Measurements from ENCODE around the gene CEP128. TPM values are rescaled to one million over a fixed set of nuclear protein-coding genes. Genes with fewer than 3 reads are reported as not detected.

The CEP128 gene
- total and polyA plus RNA-seq, 5 experiments from 2014 or later, result 2.0 to 8.7 (median 3.1) TPM

DNA sequence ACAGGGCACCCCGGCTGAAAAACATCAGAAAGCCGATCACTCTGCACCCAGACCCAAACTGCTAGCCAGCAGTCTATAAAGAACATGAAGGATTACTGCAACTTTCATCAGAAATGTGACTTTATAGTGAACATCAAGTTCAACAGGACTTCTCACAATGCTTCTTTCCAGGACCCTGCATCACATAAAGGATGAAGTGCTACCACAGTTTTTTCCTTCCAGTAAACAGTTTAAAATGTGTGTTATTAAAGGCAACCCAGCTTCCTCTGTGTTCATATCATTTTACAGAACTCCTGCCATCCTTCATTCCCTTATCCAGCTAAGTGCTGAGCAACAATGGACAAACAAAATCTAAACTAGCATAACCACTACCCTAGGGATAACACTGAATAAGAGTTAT is 449.9 kb downstream of the CEP128 start:
- no peaks in the 10 kb centered on the region for H3K4me1 Mint-ChIP-seq
- H3K27me3 Mint-ChIP-seq, result no peaks in the 10 kb centered on the region
- DNase-seq (no peak), ATAC-seq (no peak)
- no peak overlapping the region for H3K27ac Mint-ChIP-seq
- H3K9me3 Mint-ChIP-seq, result peaks cover 0 to 9% (median 0%) of the 10 kb centered on the region in 9 donors
- H3K36me3 Mint-ChIP-seq, result no peaks in the 10 kb centered on the region
- no peak overlapping the region for H3K4me3 Mint-ChIP-seq
- POLR2A ChIA-PET, result no interaction called here

DNA sequence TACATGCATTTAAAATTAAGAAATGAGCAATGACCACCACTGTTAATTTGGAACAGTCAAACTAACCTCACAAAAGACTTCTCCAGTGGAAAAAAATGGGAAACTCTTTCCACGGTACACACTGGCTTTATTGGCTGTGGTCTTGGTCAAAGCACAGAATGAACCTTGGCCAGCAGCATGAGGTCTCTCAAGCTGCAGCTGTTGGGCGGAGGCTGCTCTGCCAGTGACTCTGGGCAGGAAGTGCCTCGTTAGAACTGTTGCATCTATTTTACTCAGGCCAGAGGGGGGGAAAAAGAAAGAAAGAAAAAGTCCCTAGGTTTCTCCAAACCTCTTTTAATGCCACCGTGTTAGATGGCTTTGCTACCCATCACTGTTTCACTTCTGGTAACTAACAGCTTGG is 450.4 kb downstream of the CEP128 start:
- H3K9me3 Mint-ChIP-seq, result peaks cover 0 to 9% (median 0%) of the 10 kb centered on the region in 9 donors
- H3K36me3 Mint-ChIP-seq, result no peaks in the 10 kb centered on the region
- POLR2A ChIA-PET, result no interaction called here
- H3K4me1 Mint-ChIP-seq, result no peaks in the 10 kb centered on the region
- ATAC-seq, result no peak
- peak overlapping the region in 1 of 10 donors; percentile 5 for H3K27ac Mint-ChIP-seq
- DNase-seq, result no peak
- no peak overlapping the region for H3K4me3 Mint-ChIP-seq
- no peaks in the 10 kb centered on the region for H3K27me3 Mint-ChIP-seq

DNA sequence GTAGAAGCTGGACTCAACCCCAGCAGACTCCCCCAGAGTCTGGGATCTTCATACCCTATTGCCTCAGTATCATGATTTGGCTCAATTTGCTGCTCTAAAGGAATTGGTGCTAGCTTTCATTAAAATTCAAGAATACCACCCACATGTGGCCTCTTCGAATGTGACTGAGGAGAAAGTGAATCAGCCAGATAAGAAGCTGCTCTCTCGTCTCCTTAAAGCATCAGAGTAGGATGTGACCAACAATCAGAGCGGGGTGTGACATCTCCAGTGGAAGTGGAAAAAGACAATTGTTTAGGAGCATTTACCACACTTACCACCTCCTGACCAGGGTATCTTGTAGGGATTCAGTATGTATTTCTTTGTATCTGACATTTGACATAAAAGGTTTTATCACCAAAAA is 452.0 kb downstream of the CEP128 start:
- no peak overlapping the region for H3K4me3 Mint-ChIP-seq
- H3K27me3 Mint-ChIP-seq, result no peaks in the 10 kb centered on the region
- POLR2A ChIA-PET, result interaction anchor here (0.7 kb wide), 1 partner anchor 158 kb away, joined by 7 read pairs; no protein-coding TSS in a partner anchor
- H3K27ac Mint-ChIP-seq, result no peak overlapping the region
- peaks cover 0 to 2% (median 0%) of the 10 kb centered on the region in 3 donors for H3K36me3 Mint-ChIP-seq
- ATAC-seq (no peak), DNase-seq (no peak)
- H3K9me3 Mint-ChIP-seq, result peaks cover 0 to 16% (median 1%) of the 10 kb centered on the region in 9 donors
- H3K4me1 Mint-ChIP-seq, result no peaks in the 10 kb centered on the region

DNA sequence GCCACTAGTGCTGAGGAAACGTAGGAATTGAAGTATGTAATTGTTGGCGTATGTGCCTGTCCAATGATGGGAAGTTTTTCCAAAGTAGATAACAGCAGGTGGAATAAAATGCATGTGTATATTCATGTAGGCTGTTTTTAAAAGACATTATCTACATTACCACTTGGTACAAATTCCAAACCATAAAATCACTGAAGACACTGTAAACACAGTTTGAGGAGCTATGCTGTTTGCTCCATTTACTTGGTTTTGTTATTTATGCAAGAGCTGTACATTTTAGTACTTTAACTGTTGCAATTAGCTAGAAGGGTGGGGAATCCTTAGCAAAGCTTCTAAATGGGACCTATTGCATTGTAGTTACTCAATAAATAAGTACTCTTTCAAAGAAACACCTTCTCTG is 455.8 kb downstream of the CEP128 start:
- POLR2A ChIA-PET, result no interaction called here

DNA sequence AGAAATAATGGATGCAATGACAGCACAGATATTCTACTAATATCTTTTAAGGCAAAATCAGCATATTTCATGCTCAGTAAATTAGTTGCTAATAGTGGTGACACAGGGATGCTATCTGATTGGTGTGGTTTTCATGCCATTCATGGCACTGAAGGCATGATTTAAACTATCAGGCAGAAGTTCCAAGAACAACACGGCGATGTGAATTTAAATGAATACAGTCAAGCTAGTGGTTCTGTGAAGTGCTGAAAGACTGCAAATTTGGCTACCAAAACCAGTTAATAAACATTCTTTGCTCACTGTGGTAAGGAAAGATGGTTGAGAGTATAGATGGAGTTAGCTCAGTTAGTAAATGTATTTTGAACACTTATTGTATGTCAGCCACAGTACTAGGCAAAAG is 458.2 kb downstream of the CEP128 start:
- DNase-seq (no peak), ATAC-seq (no peak)
- no peaks in the 10 kb centered on the region for H3K27me3 Mint-ChIP-seq
- H3K36me3 Mint-ChIP-seq, result peaks cover 0 to 2% (median 0%) of the 10 kb centered on the region in 3 donors
- no peak overlapping the region for H3K27ac Mint-ChIP-seq
- H3K4me1 Mint-ChIP-seq, result no peaks in the 10 kb centered on the region
- peaks cover 0 to 16% (median 2%) of the 10 kb centered on the region in 9 donors for H3K9me3 Mint-ChIP-seq
- no peak overlapping the region for H3K4me3 Mint-ChIP-seq
- POLR2A ChIA-PET, result no interaction called here

More for the DNA sequence above, 455.8 kb downstream of the CEP128 start:
- no peak overlapping the region for H3K27ac Mint-ChIP-seq
- H3K9me3 Mint-ChIP-seq, result peaks cover 0 to 16% (median 1%) of the 10 kb centered on the region in 9 donors
- H3K27me3 Mint-ChIP-seq, result no peaks in the 10 kb centered on the region
- DNase-seq, result no peak
- no peak for ATAC-seq
- no peak overlapping the region for H3K4me3 Mint-ChIP-seq
- peaks cover 0 to 2% (median 0%) of the 10 kb centered on the region in 3 donors for H3K36me3 Mint-ChIP-seq
- no peaks in the 10 kb centered on the region for H3K4me1 Mint-ChIP-seq

DNA sequence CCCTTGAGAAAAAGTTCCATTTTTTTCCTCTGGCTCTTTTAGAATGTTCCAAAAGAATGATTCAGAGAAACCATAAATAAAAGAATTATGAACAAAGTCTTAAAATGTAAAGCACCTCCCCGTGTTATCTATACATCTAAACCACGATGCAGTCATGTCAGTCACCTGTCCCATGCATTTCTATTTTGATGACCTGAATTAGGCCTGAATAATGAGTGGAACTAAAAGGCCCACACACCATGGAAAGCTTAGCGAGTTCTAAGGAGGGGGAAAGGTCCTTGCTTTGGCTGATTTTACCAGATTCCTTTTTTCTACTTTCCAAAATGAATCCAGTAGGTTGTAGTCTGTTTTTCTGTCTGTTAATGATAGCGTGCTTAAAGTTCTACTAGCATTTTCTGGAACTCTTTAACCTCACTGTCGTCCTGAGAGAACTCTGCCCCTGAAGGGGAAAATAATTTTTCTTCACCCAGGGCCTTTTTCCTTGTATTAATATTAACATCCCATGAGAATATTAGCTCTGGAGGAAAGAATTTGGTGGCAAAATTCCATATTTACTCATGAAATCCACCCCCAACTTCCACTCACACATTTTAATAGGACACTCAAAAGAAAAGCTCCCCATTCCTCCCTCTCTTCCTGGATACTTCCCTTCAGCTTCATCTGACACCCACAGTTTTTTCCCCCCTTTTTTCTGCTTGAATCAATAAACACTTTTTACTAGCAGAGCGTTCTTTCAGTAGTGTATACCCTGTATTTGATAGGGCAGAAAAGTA is 464.0 kb downstream of the CEP128 start:
- H3K4me3 Mint-ChIP-seq, result no peak overlapping the region
- ATAC-seq (no peak), DNase-seq (no peak)
- POLR2A ChIA-PET, result no interaction called here
- H3K9me3 Mint-ChIP-seq, result peaks cover 0 to 11% (median 6%) of the 10 kb centered on the region in 9 donors
- peaks cover 0 to 6% (median 3%) of the 10 kb centered on the region in 3 donors for H3K36me3 Mint-ChIP-seq
- H3K27me3 Mint-ChIP-seq, result no peaks in the 10 kb centered on the region
- H3K4me1 Mint-ChIP-seq, result no peaks in the 10 kb centered on the region
- no peak overlapping the region for H3K27ac Mint-ChIP-seq

DNA sequence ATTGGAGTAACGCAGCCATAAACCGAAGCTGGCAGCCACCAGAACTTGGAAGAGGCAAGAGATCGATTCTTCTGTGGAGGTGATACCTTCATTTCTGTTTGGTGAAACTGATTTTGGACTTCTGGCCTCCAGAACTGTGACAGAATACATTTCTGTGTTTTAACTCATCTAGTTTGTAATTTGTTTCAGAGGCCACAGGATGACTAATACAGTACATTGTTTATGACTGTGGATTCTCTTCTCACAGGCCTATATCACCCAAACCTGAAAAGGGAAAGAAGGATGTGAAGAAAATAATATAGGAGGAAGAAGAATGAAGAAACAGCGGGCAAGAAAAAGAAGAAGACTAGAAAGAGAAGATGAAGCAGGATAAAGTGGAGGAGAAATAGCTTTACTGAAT is 466.5 kb downstream of the CEP128 start:
- Mint-ChIP-seq H3K4me3 (no peak overlapping the region), H3K36me3 (peaks cover 0 to 13% (median 5%) of the 10 kb centered on the region in 3 donors), H3K27me3 (no peaks in the 10 kb centered on the region), H3K4me1 (no peaks in the 10 kb centered on the region), H3K9me3 (peaks cover 0 to 22% (median 13%) of the 10 kb centered on the region in 9 donors), H3K27ac (no peak overlapping the region)
- ATAC-seq (no peak), DNase-seq (no peak)
- POLR2A ChIA-PET, result no interaction called here

DNA sequence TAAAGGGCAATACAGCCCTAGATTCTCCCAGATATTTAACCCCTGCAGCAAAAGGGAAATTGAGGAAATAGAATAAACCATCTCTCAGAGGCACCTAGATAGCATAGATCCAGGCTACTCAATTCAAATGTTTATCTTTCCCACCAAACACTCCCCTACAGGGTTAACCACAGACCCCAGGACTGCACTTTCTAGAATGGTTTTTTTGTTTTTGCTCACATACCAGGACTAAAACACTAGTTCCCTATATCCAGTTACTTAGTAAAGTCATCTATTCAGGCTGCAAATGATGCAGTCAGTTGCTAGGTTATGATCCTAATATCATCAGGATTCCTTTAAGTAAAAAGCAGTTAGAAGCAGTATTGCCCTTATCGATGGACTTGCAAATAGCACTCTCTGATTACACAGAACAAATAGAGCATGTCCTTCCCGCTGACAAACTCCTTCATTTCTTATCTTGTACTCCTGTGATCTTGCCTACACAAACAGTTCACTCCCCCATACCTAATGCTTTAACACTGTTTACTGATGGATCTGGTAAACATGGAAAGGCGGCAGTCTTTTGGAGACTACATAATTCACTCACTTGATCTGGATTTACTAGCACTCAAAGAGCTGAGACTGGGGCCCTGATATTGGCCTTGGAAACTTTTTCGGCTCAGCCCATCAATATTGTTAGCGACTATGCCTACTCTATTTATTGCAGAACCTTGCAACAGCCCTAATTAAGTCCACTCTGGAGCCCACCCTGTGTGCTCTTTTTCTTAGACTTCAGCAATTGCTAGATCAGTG is 473.0 kb downstream of the CEP128 start:
- H3K27me3 Mint-ChIP-seq, result peaks cover 0 to 4% (median 0%) of the 10 kb centered on the region in 5 donors
- H3K36me3 Mint-ChIP-seq, result peaks cover 0 to 13% (median 2%) of the 10 kb centered on the region in 3 donors
- no peak overlapping the region for H3K27ac Mint-ChIP-seq
- DNase-seq (no peak), ATAC-seq (no peak)
- H3K4me3 Mint-ChIP-seq, result no peak overlapping the region
- POLR2A ChIA-PET, result no interaction called here
- H3K4me1 Mint-ChIP-seq, result no peaks in the 10 kb centered on the region
- peaks cover 6 to 23% (median 17%) of the 10 kb centered on the region in 9 donors for H3K9me3 Mint-ChIP-seq

DNA sequence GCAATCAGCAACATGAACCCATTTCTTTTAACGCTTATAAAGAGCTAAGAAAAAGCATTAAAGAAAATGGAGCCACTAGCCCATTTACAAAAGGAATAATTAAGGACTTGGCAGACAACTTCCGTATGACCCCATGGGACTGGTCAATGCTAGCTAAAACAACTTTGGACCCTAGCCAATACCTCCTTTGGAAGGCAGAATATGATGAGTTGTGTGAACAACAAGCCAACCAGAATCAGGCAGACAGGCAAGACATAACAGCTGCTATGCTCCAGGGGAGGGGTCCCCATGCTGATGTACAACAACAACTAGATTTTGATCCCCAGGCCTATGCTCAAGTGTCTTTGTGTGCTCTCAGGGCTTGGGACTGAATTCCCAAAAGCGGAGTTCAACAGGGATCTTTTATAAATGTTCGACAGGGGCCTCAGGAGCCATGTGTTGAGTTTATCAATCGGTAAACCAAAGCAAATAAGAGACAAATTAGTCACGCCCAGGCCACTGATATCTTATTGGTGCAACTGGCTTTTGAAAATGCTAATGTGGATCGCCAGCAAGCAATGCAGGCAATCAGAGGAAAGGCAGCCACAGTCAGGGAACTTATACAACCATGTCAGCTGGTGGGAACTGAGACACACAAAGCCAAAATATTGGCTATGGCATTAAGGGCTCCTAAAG is 475.9 kb downstream of the CEP128 start:
- Mint-ChIP-seq H3K9me3 (peaks cover 0 to 20% (median 6%) of the 10 kb centered on the region in 9 donors), H3K4me3 (no peak overlapping the region), H3K36me3 (peaks cover 0 to 7% (median 0%) of the 10 kb centered on the region in 3 donors), H3K27ac (no peak overlapping the region), H3K4me1 (no peaks in the 10 kb centered on the region), H3K27me3 (peaks cover 0 to 4% (median 0%) of the 10 kb centered on the region in 5 donors)
- POLR2A ChIA-PET, result no interaction called here
- DNase-seq, result no peak
- no peak for ATAC-seq

DNA sequence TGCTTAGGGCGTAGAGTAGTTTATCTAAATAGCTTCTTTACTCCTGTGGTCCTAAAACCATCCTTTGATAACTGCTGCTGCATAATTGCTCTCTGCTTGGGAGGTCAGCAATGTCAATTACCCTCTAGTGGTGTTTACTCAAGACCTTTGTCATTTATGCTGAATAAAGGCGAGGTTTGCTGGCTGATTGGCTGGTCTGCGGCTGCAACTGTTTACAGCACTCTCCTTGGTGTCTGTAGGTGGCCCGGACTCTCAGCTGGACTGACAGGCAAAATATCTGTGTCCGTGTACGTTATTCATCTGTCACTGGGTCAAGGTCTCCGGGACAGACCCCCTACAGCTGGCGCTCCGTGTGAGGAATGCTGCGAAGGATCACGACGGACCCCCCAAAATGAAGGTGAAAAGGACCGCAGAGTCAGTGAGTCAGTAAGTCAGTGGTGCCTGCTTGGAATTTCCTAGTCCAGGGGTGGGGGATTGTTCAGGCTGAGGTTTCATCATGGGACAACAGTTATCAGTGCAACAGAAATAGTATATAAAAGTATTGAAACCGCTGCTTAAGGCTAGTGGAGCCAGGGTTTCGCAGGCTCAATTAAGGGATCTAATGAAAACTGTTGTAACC is 476.9 kb downstream of the CEP128 start:
- ATAC-seq (no peak), DNase-seq (no peak)
- POLR2A ChIA-PET, result no interaction called here
- H3K9me3 Mint-ChIP-seq, result peaks cover 0 to 20% (median 6%) of the 10 kb centered on the region in 9 donors
- peaks cover 0 to 4% (median 0%) of the 10 kb centered on the region in 5 donors for H3K27me3 Mint-ChIP-seq
- peaks cover 0 to 7% (median 0%) of the 10 kb centered on the region in 3 donors for H3K36me3 Mint-ChIP-seq
- H3K4me3 Mint-ChIP-seq, result no peak overlapping the region
- H3K27ac Mint-ChIP-seq, result no peak overlapping the region
- no peaks in the 10 kb centered on the region for H3K4me1 Mint-ChIP-seq

DNA sequence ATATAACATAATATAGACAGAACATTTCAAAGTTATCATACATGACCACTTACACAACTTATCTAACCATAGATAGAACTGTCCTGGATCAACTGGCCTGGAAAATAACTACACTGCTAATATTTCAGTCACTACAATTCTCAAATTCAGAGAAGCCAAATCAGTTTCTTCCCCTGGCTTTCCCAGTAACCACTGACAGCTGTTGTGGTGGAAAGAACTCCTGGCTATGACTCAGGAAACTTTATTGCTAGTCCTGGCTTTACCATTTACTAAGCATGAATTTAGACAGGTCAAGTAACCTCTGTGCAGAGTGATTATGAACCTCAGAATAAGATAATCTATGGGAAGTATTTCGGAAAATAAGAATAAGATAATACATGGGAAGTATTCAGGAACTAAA is 485.3 kb downstream of the CEP128 start:
- Mint-ChIP-seq H3K36me3 (peaks cover 0 to 6% (median 0%) of the 10 kb centered on the region in 3 donors), H3K4me1 (no peaks in the 10 kb centered on the region), H3K4me3 (no peak overlapping the region), H3K27me3 (no peaks in the 10 kb centered on the region), H3K9me3 (peaks cover 0 to 21% (median 4%) of the 10 kb centered on the region in 9 donors), H3K27ac (no peak overlapping the region)
- ATAC-seq (no peak), DNase-seq (no peak)
- POLR2A ChIA-PET, result no interaction called here

DNA sequence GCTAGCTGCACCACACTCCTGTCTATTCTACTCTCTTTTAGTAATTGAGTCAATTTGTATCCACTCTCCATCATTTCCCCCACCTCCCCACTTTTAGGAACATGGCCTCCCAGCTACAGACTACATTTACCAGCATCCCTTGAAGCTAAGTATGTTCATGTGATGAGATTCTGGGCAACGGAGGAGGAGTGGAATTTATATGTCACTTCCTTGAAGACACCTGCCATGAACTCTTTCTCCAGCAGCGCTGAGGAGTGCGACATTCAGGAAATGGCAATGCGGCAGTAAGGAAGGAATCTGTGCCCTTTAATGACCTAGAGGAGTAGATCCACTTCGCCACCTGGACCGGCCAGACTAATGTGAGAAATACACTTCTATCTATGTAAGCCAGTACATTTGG is 486.5 kb downstream of the CEP128 start:
- DNase-seq (no peak), ATAC-seq (no peak)
- H3K27me3 Mint-ChIP-seq, result no peaks in the 10 kb centered on the region
- peaks cover 0 to 26% (median 8%) of the 10 kb centered on the region in 9 donors for H3K9me3 Mint-ChIP-seq
- POLR2A ChIA-PET, result no interaction called here
- H3K36me3 Mint-ChIP-seq, result peaks cover 0 to 7% (median 2%) of the 10 kb centered on the region in 3 donors
- H3K4me3 Mint-ChIP-seq, result no peak overlapping the region
- H3K27ac Mint-ChIP-seq, result no peak overlapping the region
- no peaks in the 10 kb centered on the region for H3K4me1 Mint-ChIP-seq
